ENCODE measurements around the gene LYRM4. TPM values are rescaled to one million over a fixed set of nuclear protein-coding genes. Genes with fewer than 3 reads are reported as not detected.

Gene LYRM4
- total RNA-seq, 1 donor = 16.6 TPM

- no peaks in the 10 kb centered on the region for H3K9me3 ChIP-seq (ENCODE audit: low read depth, low read length)
- no peaks in the 10 kb centered on the region for H3K27me3 ChIP-seq (ENCODE audit: insufficient read depth, low read length)
- H2AFZ ChIP-seq (ENCODE audit: low read length) = no peak overlapping the region
- H3K4me3 ChIP-seq (ENCODE audit: insufficient read depth, low read length) = no peak overlapping the region
- H3K36me3 ChIP-seq (ENCODE audit: insufficient read depth, low read length) = no peaks in the 10 kb centered on the region
- H4K20me1 ChIP-seq (ENCODE audit: insufficient read depth, low read length) = no peaks in the 10 kb centered on the region
- TF ChIP-seq, protein P1, sequence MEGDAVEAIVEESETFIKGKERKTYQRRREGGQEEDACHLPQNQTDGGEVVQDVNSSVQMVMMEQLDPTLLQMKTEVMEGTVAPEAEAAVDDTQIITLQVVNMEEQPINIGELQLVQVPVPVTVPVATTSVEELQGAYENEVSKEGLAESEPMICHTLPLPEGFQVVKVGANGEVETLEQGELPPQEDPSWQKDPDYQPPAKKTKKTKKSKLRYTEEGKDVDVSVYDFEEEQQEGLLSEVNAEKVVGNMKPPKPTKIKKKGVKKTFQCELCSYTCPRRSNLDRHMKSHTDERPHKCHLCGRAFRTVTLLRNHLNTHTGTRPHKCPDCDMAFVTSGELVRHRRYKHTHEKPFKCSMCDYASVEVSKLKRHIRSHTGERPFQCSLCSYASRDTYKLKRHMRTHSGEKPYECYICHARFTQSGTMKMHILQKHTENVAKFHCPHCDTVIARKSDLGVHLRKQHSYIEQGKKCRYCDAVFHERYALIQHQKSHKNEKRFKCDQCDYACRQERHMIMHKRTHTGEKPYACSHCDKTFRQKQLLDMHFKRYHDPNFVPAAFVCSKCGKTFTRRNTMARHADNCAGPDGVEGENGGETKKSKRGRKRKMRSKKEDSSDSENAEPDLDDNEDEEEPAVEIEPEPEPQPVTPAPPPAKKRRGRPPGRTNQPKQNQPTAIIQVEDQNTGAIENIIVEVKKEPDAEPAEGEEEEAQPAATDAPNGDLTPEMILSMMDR (IDR thresholded peaks at IDR 0.05; ENCODE audit: extremely low read depth, low read depth, low read length) = no peak
- no peaks in the 10 kb centered on the region for H3K79me2 ChIP-seq (ENCODE audit: insufficient read depth, low read length)
- no peaks in the 10 kb centered on the region for H3K4me1 ChIP-seq (ENCODE audit: insufficient read depth, low read length)
- no peak overlapping the region for H3K27ac ChIP-seq (ENCODE audit: low read depth, low read length)
- DNase-seq (ENCODE audit: insufficient read length, low spot score, missing footprints) = no peak
- no peak overlapping the region for H3K4me2 ChIP-seq (ENCODE audit: insufficient read depth, low read length)
These were observed 189.5 kb downstream of the LYRM4 start for GRCh38 chr6:5071216-5071615.

- TF ChIP-seq, protein P1 (IDR thresholded peaks at IDR 0.05; ENCODE audit: extremely low read depth, low read depth, low read length) = no peak
- no peaks in the 10 kb centered on the region for H3K79me2 ChIP-seq (ENCODE audit: insufficient read depth, low read length)
These were observed 192.5 kb downstream of the LYRM4 start for GRCh38 chr6:5068153-5068751.

GRCh38 chr6:5067305-5067704 lies 193.4 kb downstream of the LYRM4 start:
- no peak overlapping the region for H2AFZ ChIP-seq (ENCODE audit: low read length)
- TF ChIP-seq, protein P1 (IDR thresholded peaks at IDR 0.05; ENCODE audit: extremely low read depth, low read depth, low read length) = no peak

More at GRCh38 chr6:5068153-5068751, 192.5 kb downstream of the LYRM4 start:
- no peak overlapping the region for H2AFZ ChIP-seq (ENCODE audit: low read length)
- H4K20me1 ChIP-seq (ENCODE audit: insufficient read depth, low read length) = no peaks in the 10 kb centered on the region
- H3K27ac ChIP-seq (ENCODE audit: low read depth, low read length) = no peak overlapping the region
- DNase-seq (ENCODE audit: insufficient read length, low spot score, missing footprints) = no peak
- H3K9me3 ChIP-seq (ENCODE audit: low read depth, low read length) = no peaks in the 10 kb centered on the region
- no peaks in the 10 kb centered on the region for H3K4me1 ChIP-seq (ENCODE audit: insufficient read depth, low read length)
- H3K4me3 ChIP-seq (ENCODE audit: insufficient read depth, low read length) = no peak overlapping the region
- H3K36me3 ChIP-seq (ENCODE audit: insufficient read depth, low read length) = no peaks in the 10 kb centered on the region
- H3K27me3 ChIP-seq (ENCODE audit: insufficient read depth, low read length) = no peaks in the 10 kb centered on the region
- H3K4me2 ChIP-seq (ENCODE audit: insufficient read depth, low read length) = no peak overlapping the region

GRCh38 chr6:5066456-5067093 lies 194.2 kb downstream of the LYRM4 start:
- H3K79me2 ChIP-seq (ENCODE audit: insufficient read depth, low read length) = no peaks in the 10 kb centered on the region
- no peaks in the 10 kb centered on the region for H4K20me1 ChIP-seq (ENCODE audit: insufficient read depth, low read length)
- H2AFZ ChIP-seq (ENCODE audit: low read length) = no peak overlapping the region
- no peaks in the 10 kb centered on the region for H3K36me3 ChIP-seq (ENCODE audit: insufficient read depth, low read length)
- no peaks in the 10 kb centered on the region for H3K27me3 ChIP-seq (ENCODE audit: insufficient read depth, low read length)
- H3K27ac ChIP-seq (ENCODE audit: low read depth, low read length) = no peak overlapping the region
- H3K4me2 ChIP-seq (ENCODE audit: insufficient read depth, low read length) = no peak overlapping the region
- H3K4me3 ChIP-seq (ENCODE audit: insufficient read depth, low read length) = no peak overlapping the region
- no peak for DNase-seq (ENCODE audit: insufficient read length, low spot score, missing footprints)
- H3K4me1 ChIP-seq (ENCODE audit: insufficient read depth, low read length) = no peaks in the 10 kb centered on the region
- TF ChIP-seq, protein P1 (IDR thresholded peaks at IDR 0.05; ENCODE audit: extremely low read depth, low read depth, low read length) = no peak
- H3K9me3 ChIP-seq (ENCODE audit: low read depth, low read length) = no peaks in the 10 kb centered on the region

More at GRCh38 chr6:5067305-5067704, 193.4 kb downstream of the LYRM4 start:
- no peak overlapping the region for H3K27ac ChIP-seq (ENCODE audit: low read depth, low read length)
- no peaks in the 10 kb centered on the region for H3K9me3 ChIP-seq (ENCODE audit: low read depth, low read length)
- no peak for DNase-seq (ENCODE audit: insufficient read length, low spot score, missing footprints)
- H3K4me2 ChIP-seq (ENCODE audit: insufficient read depth, low read length) = no peak overlapping the region
- no peaks in the 10 kb centered on the region for H3K27me3 ChIP-seq (ENCODE audit: insufficient read depth, low read length)
- H4K20me1 ChIP-seq (ENCODE audit: insufficient read depth, low read length) = no peaks in the 10 kb centered on the region
- no peaks in the 10 kb centered on the region for H3K4me1 ChIP-seq (ENCODE audit: insufficient read depth, low read length)
- H3K4me3 ChIP-seq (ENCODE audit: insufficient read depth, low read length) = no peak overlapping the region
- H3K79me2 ChIP-seq (ENCODE audit: insufficient read depth, low read length) = no peaks in the 10 kb centered on the region
- H3K36me3 ChIP-seq (ENCODE audit: insufficient read depth, low read length) = no peaks in the 10 kb centered on the region
